Large intestine (tissue), 3 donors: ENCODE data around the gene DBT. TPM values are rescaled to one million over a fixed set of nuclear protein-coding genes. Genes with fewer than 3 reads are reported as not detected.
"Not testable (repeated sequence)": the region's sequence is repeated elsewhere in the genome, so short reads cannot be mapped to it uniquely, and the experiment has no call there.

Experiments used
- DNase-seq, 2 donors: peaks; one replicate each; pipeline versions ENCODE4 v3.0.0 to v3.0.0-alpha.2; 2013
- H3K27ac ChIP-seq: one replicate; pipeline ENCODE4 v1.5.1; 2013; ENCODE audit warnings: low read length
- H3K27me3 ChIP-seq: 2 replicates; pipeline ENCODE4 v1.6.1; 2013; ENCODE audit warnings: low read length; ENCODE audit not compliant: control insufficient read depth, insufficient read depth
- H3K36me3 ChIP-seq: 2 replicates; pipeline ENCODE4 v1.6.1; 2013; ENCODE audit warnings: low read length; ENCODE audit not compliant: control insufficient read depth, insufficient read depth
- H3K4me1 ChIP-seq: one replicate; pipeline ENCODE4 v1.6.1; 2013; ENCODE audit warnings: low read length; ENCODE audit not compliant: control insufficient read depth, insufficient read depth
- H3K4me3 ChIP-seq: one replicate; pipeline ENCODE4 v1.5.1; 2013; ENCODE audit warnings: low read length
- H3K9me3 ChIP-seq: one replicate; pipeline ENCODE4 v1.6.1; 2013; ENCODE audit warnings: mild to moderate bottlenecking, low read depth, low read length, moderate library complexity; ENCODE audit not compliant: control insufficient read depth
- WGBS: methylation state at CpG from one replicate; pipeline ENCODE4 v1.1.5; 2013; ENCODE audit warnings: low lambda C conversion rate; ENCODE audit not compliant: insufficient coverage; 5-methylcytosine and 5-hydroxymethylcytosine counted together
- polyA plus RNA-seq: library from polyadenylated mRNA; unstranded; fragments of 120-200 nt; gene quantifications from one replicate; pipeline ENCODE4 v1.2.1, GENCODE V29; 2013

The DBT gene
- polyA plus RNA-seq, 1 donor, result 10.8 TPM

- no peak for DNase-seq
- H3K27me3 ChIP-seq, result no peaks in the 10 kb centered on the region
- no peak overlapping the region for H3K27ac ChIP-seq
- peaks cover 74% of the 10 kb centered on the region for H3K36me3 ChIP-seq
- no peaks in the 10 kb centered on the region for H3K9me3 ChIP-seq
- 100% methylated on average over 2 of the region's 3 CpGs for WGBS
- H3K4me1 ChIP-seq, result no peaks in the 10 kb centered on the region
- H3K4me3 ChIP-seq, result no peak overlapping the region
Measured at GRCh38 chr1:100279358-100279923, 29.8 kb upstream of the DBT start.

- H3K36me3 ChIP-seq, result peaks cover 78% of the 10 kb centered on the region
- WGBS, result no CpG with 5 or more reads among the region's 1 CpG
- DNase-seq, result no peak
Measured at GRCh38 chr1:100277866-100278265, 28.2 kb upstream of the DBT start.

GRCh38 chr1:100268202-100268601 lies 18.6 kb upstream of the DBT start:
- Histone ChIP-seq H3K9me3 (no peaks in the 10 kb centered on the region), H3K4me1 (peaks cover 18% of the 10 kb centered on the region), H3K27ac (no peak overlapping the region), H3K36me3 (peaks cover 32% of the 10 kb centered on the region), H3K27me3 (no peaks in the 10 kb centered on the region), H3K4me3 (no peak overlapping the region)
- no CpG with 5 or more reads among the region's 4 CpGs for WGBS
- peak; percentile 6 to 7 for DNase-seq

More at GRCh38 chr1:100277866-100278265, 28.2 kb upstream of the DBT start:
- Histone ChIP-seq H3K27me3 (no peaks in the 10 kb centered on the region), H3K27ac (no peak overlapping the region), H3K4me3 (no peak overlapping the region), H3K4me1 (no peaks in the 10 kb centered on the region), H3K9me3 (no peaks in the 10 kb centered on the region)

- Histone ChIP-seq H3K4me1 (peaks cover 18% of the 10 kb centered on the region), H3K27ac (peak overlapping the region; percentile 93), H3K4me3 (peak overlapping the region; percentile 84), H3K27me3 (no peaks in the 10 kb centered on the region), H3K36me3 (peaks cover 32% of the 10 kb centered on the region), H3K9me3 (no peaks in the 10 kb centered on the region)
- WGBS, result no CpG with 5 or more reads among the region's 1 CpG
- DNase-seq, result peak in 1 of 2 donors; percentile 28
Measured at GRCh38 chr1:100267284-100267683, 17.6 kb upstream of the DBT start.

- Histone ChIP-seq H3K4me1 (peaks cover 18% of the 10 kb centered on the region), H3K36me3 (peaks cover 27% of the 10 kb centered on the region), H3K9me3 (no peaks in the 10 kb centered on the region), H3K27ac (peak overlapping the region; percentile 93), H3K4me3 (peak overlapping the region; percentile 84), H3K27me3 (no peaks in the 10 kb centered on the region)
- peak in 1 of 2 donors; percentile 56 for DNase-seq
- WGBS, result 0% methylated on average over 1 of the region's 8 CpGs
Measured at GRCh38 chr1:100266741-100267140, 17.1 kb upstream of the DBT start.

- H3K9me3 ChIP-seq, result no peaks in the 10 kb centered on the region
- peak within 1 kb of the TSS; percentile 93 for H3K27ac ChIP-seq
- peak; percentile 94 to 96 for DNase-seq
- WGBS, result no CpG with 5 or more reads among the region's 53 CpGs
- peaks cover 18% of the 10 kb centered on the region for H3K4me1 ChIP-seq
- H3K4me3 ChIP-seq, result peak within 1 kb of the TSS; percentile 84
- no peaks in the 10 kb centered on the region for H3K27me3 ChIP-seq
- peaks cover 24% of the 10 kb centered on the region for H3K36me3 ChIP-seq
Measured at GRCh38 chr1:100265931-100266740, 16.5 kb upstream of the DBT start, which contains the start of gene RTCA. TSS of gene RTCA (plus strand) at chr1:100266216. CDS start at chr1:100266376, 160 bp downstream.

GRCh38 chr1:100265562-100265930 lies 15.9 kb upstream of the DBT start:
- DNase-seq, result peak in 1 of 2 donors; percentile 27
- H3K27me3 ChIP-seq, result no peaks in the 10 kb centered on the region
- H3K36me3 ChIP-seq, result peaks cover 18% of the 10 kb centered on the region
- peaks cover 18% of the 10 kb centered on the region for H3K4me1 ChIP-seq
- peak overlapping the region; percentile 84 for H3K4me3 ChIP-seq
- no CpG with 5 or more reads among the region's 12 CpGs for WGBS
- H3K27ac ChIP-seq, result peak overlapping the region; percentile 93
- no peaks in the 10 kb centered on the region for H3K9me3 ChIP-seq

- H3K27ac ChIP-seq, H3K4me3 ChIP-seq, H3K27me3 ChIP-seq, H3K9me3 ChIP-seq: not testable (repeated sequence)
- peaks cover 12% of the 10 kb centered on the region for H3K36me3 ChIP-seq
- WGBS, result no CpG with 5 or more reads among the region's 5 CpGs
- H3K4me1 ChIP-seq, result peaks cover 18% of the 10 kb centered on the region
- peak in 1 of 2 donors; percentile 6 for DNase-seq
Measured at GRCh38 chr1:100264081-100264480, 14.4 kb upstream of the DBT start.

GRCh38 chr1:100261686-100262085 lies 12.1 kb upstream of the DBT start:
- Histone ChIP-seq H3K4me1 (peaks cover 2% of the 10 kb centered on the region), H3K9me3 (no peaks in the 10 kb centered on the region), H3K27me3 (no peaks in the 10 kb centered on the region), H3K4me3 (no peak overlapping the region), H3K36me3 (no peaks in the 10 kb centered on the region), H3K27ac (no peak overlapping the region)
- no peak for DNase-seq

- H3K4me3 ChIP-seq, DNase-seq, H3K4me1 ChIP-seq, H3K27me3 ChIP-seq, H3K27ac ChIP-seq, H3K36me3 ChIP-seq, H3K9me3 ChIP-seq: not testable (repeated sequence)
- no CpG with 5 or more reads among the region's 6 CpGs for WGBS
Measured at GRCh38 chr1:100258427-100258826, 8.8 kb upstream of the DBT start.
